Hepatocyte (in vitro differentiated cells): Measurements from ENCODE around the gene NKAIN2. TPM values are rescaled to one million over a fixed set of nuclear protein-coding genes. Genes with fewer than 3 reads are reported as not detected.

ENCODE experiments used
- DNase-seq: peaks from one replicate; pipeline ENCODE4 v3.0.0-alpha.2; 2016; ENCODE audit warnings: low spot score
- H2AFZ ChIP-seq: fragments of 200-600 bp; sonication (generic); 2 replicates; pipeline ENCODE4 v1.6.0; 2016; ENCODE audit warnings: antibody characterized with exemption, mild to moderate bottlenecking
- H3K27ac ChIP-seq: fragments of 200-600 bp; sonication (generic); 2 replicates; pipeline ENCODE4 v1.5.1; 2016; ENCODE audit warnings: mild to moderate bottlenecking
- H3K27me3 ChIP-seq: fragments of 200-600 bp; sonication (generic); 2 replicates; pipeline ENCODE4 v1.6.1; 2016
- H3K36me3 ChIP-seq: fragments of 200-600 bp; sonication (generic); replicated peaks from 2 replicates; pipeline ENCODE4 v1.5.1; 2016; ENCODE audit warnings: low read depth; ENCODE audit not compliant: insufficient read depth
- H3K4me1 ChIP-seq: fragments of 200-600 bp; sonication (generic); 2 replicates; pipeline ENCODE4 v1.5.1; 2016; ENCODE audit warnings: mild to moderate bottlenecking, moderate library complexity; ENCODE audit not compliant: insufficient read depth
- H3K4me2 ChIP-seq: fragments of 200-600 bp; sonication (generic); 2 replicates; pipeline ENCODE4 v1.6.0; 2016
- H3K4me3 ChIP-seq: fragments of 200-600 bp; sonication (generic); 2 replicates; pipeline ENCODE4 v1.5.1; 2016; ENCODE audit warnings: mild to moderate bottlenecking
- H3K79me2 ChIP-seq: fragments of 200-600 bp; sonication (generic); 2 replicates; pipeline ENCODE4 v1.6.0; 2017; ENCODE audit warnings: mild to moderate bottlenecking
- H3K9me2 ChIP-seq: fragments of 200-600 bp; sonication (generic); replicated peaks from 2 replicates; pipeline ENCODE4 v1.6.0; 2017; ENCODE audit warnings: mild to moderate bottlenecking; ENCODE audit not compliant: insufficient read depth
- H3K9me3 ChIP-seq: fragments of 200-600 bp; sonication (generic); 2 replicates; pipeline ENCODE4 v1.5.1; 2016; ENCODE audit warnings: low read depth, mild to moderate bottlenecking
- H4K20me1 ChIP-seq: fragments of 200-600 bp; sonication (generic); 2 replicates; pipeline ENCODE4 v1.6.0; 2016; ENCODE audit warnings: mild to moderate bottlenecking; ENCODE audit not compliant: insufficient read depth, poor library complexity, severe bottlenecking
- CTCF ChIP-seq: fragments of 200-600 bp; sonication (generic); IDR thresholded peaks from 2 replicates; pipeline ENCODE4 v1.5.1; 2016; ENCODE audit warnings: antibody characterized with exemption, mild to moderate bottlenecking; ENCODE audit not compliant: poor library complexity
- EZH2 ChIP-seq: fragments of 200-600 bp; sonication (generic); IDR thresholded peaks from 2 replicates; pipeline ENCODE4 v1.6.1; 2016; ENCODE audit warnings: antibody characterized with exemption, mild to moderate bottlenecking, borderline replicate concordance
- EZH2phosphoT487 ChIP-seq: fragments of 200-600 bp; sonication (generic); IDR thresholded peaks from one replicate; pipeline ENCODE4 v1.6.1; 2018; ENCODE audit warnings: antibody characterized with exemption, mild to moderate bottlenecking, low read depth, moderate library complexity; ENCODE audit not compliant: unreplicated experiment, severe bottlenecking
- WGBS: methylation state at CpG from one replicate; pipeline ENCODE4 v1.1.6; 2016; ENCODE audit warnings: low lambda C conversion rate; ENCODE audit errors: missing lambda C conversion rate; 5-methylcytosine and 5-hydroxymethylcytosine counted together
- polyA plus RNA-seq: library from polyadenylated mRNA; unstranded; fragments of >200 nt; fragmentation: Nextera tagmentation; extraction: Ambion mirVana; gene quantifications from 2 replicates; pipeline ENCODE4 v1.2.1, GENCODE V29; 2016
- total RNA-seq: library from RNA; depleted of rRNA; stranded (reverse); fragments of >200 nt; gene quantifications from 2 replicates; pipeline ENCODE4 v1.2.3, GENCODE V29; 2014

Gene NKAIN2
- total and polyA plus RNA-seq, 2 experiments from 2014 or later = 0.48 to 2.6 TPM

DNA sequence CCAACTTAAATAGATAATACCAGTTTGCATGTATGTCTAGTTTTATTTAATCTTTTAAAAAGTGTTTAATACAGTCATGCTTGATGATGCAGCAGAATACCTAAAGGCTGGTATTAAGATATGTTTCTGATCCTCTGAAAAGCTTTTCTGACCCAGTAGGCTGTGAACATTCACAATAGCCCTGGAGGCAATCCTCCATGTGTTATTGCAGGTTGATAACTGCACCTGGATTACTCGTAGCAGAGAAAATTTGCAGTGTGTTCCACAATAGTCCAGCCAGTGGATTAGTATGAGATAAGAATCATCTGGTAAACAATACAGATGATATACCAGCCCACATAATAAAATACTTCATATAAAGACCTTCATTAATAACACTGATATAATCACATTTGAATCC lies 979.7 kb downstream of the NKAIN2 start:
- WGBS = 59% methylated on average over 1 of the region's 1 CpG
- H3K9me3 ChIP-seq = no peaks in the 10 kb centered on the region
- H3K4me2 ChIP-seq = no peak overlapping the region
- H3K27me3 ChIP-seq = no peaks in the 10 kb centered on the region
- no peak overlapping the region for H2AFZ ChIP-seq
- DNase-seq = no peak
- no peaks in the 10 kb centered on the region for H3K36me3 ChIP-seq
- H3K4me1 ChIP-seq = no peaks in the 10 kb centered on the region
- no peak for TF ChIP-seq CTCF
- no peaks in the 10 kb centered on the region for H4K20me1 ChIP-seq
- H3K9me2 ChIP-seq = no peaks in the 10 kb centered on the region
- H3K27ac ChIP-seq = no peak overlapping the region
- no peaks in the 10 kb centered on the region for H3K79me2 ChIP-seq
- no peak overlapping the region for H3K4me3 ChIP-seq

DNA sequence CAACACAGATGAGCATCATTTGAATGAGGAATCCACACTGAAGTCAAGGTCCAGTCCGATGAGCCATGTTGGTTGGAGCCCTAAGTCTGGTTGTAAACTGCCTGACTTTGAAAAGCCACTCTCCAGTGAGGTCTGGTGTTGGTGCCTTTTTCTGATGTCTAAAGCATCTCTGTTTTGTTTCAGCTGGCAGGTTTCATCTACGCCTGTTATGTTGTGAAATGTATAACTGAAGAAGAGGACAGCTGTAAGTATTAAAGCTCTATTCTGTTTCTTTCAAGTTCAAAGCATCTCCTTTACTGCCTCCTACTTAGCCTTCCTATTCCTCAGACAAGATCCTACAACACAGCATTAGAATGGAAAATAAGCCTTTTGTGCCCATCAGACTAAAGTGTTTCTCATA lies 987.5 kb downstream of the NKAIN2 start:
- no peak for DNase-seq
- no peaks in the 10 kb centered on the region for H3K27me3 ChIP-seq
- no peak overlapping the region for H3K4me2 ChIP-seq
- 50% methylated on average over 2 of the region's 2 CpGs for WGBS
- H3K4me3 ChIP-seq = no peak overlapping the region
- no peaks in the 10 kb centered on the region for H3K9me3 ChIP-seq
- H3K79me2 ChIP-seq = no peaks in the 10 kb centered on the region
- no peak overlapping the region for H2AFZ ChIP-seq
- TF ChIP-seq EZH2 (no peak), EZH2phosphoT487 (no peak), CTCF (no peak)
- no peaks in the 10 kb centered on the region for H3K36me3 ChIP-seq
- no peaks in the 10 kb centered on the region for H3K9me2 ChIP-seq
- H3K4me1 ChIP-seq = no peaks in the 10 kb centered on the region
- H4K20me1 ChIP-seq = no peaks in the 10 kb centered on the region
- no peak overlapping the region for H3K27ac ChIP-seq

DNA sequence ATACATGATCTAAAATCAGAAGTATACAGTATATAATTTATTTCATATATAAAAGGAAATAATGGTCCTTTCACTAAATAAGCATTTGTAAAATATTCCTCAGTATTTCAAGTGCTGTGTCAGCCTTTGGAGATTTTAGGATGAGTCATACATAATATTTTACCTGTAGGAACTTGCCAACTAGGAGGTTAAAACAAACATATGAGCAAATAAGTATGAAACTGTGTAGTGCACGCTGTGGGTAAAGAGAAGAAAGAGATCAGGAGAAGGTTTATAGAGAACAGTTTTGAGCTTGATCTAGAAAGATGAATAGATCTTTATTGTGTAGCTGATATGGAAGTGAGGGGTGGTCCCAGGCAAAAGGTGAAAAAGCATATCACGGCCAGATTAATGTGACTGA lies 988.7 kb downstream of the NKAIN2 start:
- Histone ChIP-seq H2AFZ (no peak overlapping the region), H3K4me1 (no peaks in the 10 kb centered on the region), H3K36me3 (no peaks in the 10 kb centered on the region), H3K4me3 (no peak overlapping the region), H3K9me3 (no peaks in the 10 kb centered on the region), H3K27ac (no peak overlapping the region), H3K9me2 (no peaks in the 10 kb centered on the region), H3K4me2 (no peak overlapping the region), H3K27me3 (no peaks in the 10 kb centered on the region), H4K20me1 (no peaks in the 10 kb centered on the region), H3K79me2 (no peaks in the 10 kb centered on the region)
- DNase-seq = no peak
- 91% methylated on average over 2 of the region's 2 CpGs for WGBS
- TF ChIP-seq CTCF (no peak), EZH2 (no peak), EZH2phosphoT487 (no peak)

- H4K20me1 ChIP-seq = no peaks in the 10 kb centered on the region
- H3K27ac ChIP-seq = no peak overlapping the region
- no peak for DNase-seq
These were observed 989.7 kb downstream of the NKAIN2 start for GRCh38 chr6:124793398-124793797.

More at GRCh38 chr6:124793398-124793797, 989.7 kb downstream of the NKAIN2 start:
- no peak overlapping the region for H3K4me2 ChIP-seq
- H3K9me2 ChIP-seq = no peaks in the 10 kb centered on the region
- no peaks in the 10 kb centered on the region for H3K36me3 ChIP-seq
- H3K79me2 ChIP-seq = no peaks in the 10 kb centered on the region
- H3K9me3 ChIP-seq = no peaks in the 10 kb centered on the region
- no peaks in the 10 kb centered on the region for H3K4me1 ChIP-seq
- no peak for TF ChIP-seq CTCF
- H3K27me3 ChIP-seq = no peaks in the 10 kb centered on the region
- no peak overlapping the region for H3K4me3 ChIP-seq
- H2AFZ ChIP-seq = no peak overlapping the region
